Activated CD4-positive, alpha-beta memory T cell treated with anti-CD3 and anti-CD28 coated beads, Interleukin-2, amount 10 ng/mL, durations not matched to agents 7 days and 5 days (primary cell): ENCODE data around the gene MAK. TPM values are rescaled to one million over a fixed set of nuclear protein-coding genes. Genes with fewer than 3 reads are reported as not detected.
A peak's percentile ranks its signal among the peaks of the same experiment; 100 is the strongest.
"Not testable (repeated sequence)": the region's sequence is repeated elsewhere in the genome, so short reads cannot be mapped to it uniquely, and the experiment has no call there.

Experiments
- CTCF ChIA-PET: fragments of 350-600 bp; sonication (Branson Sonifier 250); formaldehyde crosslinking; loops from one replicate; lab custom pipeline; 2021; ENCODE audit warnings: antibody characterized with exemption, inconsistent platforms; lab: Charles Lee
- POLR2A ChIA-PET: fragments of 350-600 bp; sonication (Branson Sonifier 250); formaldehyde crosslinking; loops from one replicate; lab custom pipeline; 2021; ENCODE audit warnings: antibody characterized with exemption; lab: Charles Lee
- DNase-seq: peaks from one replicate; pipeline ENCODE4 v3.0.0-alpha.2; 2020
- H3K27ac Mint-ChIP-seq: one replicate; pipeline ENCODE4 v1.8.0; 2021; ENCODE audit warnings: mild to moderate bottlenecking, mixed read lengths
- H3K27me3 Mint-ChIP-seq: one replicate; pipeline ENCODE4 v1.8.0; 2021; ENCODE audit warnings: mixed read lengths
- H3K36me3 Mint-ChIP-seq: one replicate; pipeline ENCODE4 v1.8.0; 2021; ENCODE audit warnings: low read depth, mixed read lengths
- H3K4me1 Mint-ChIP-seq: one replicate; pipeline ENCODE4 v1.8.0; 2021; ENCODE audit warnings: mixed read lengths
- H3K4me3 Mint-ChIP-seq: one replicate; pipeline ENCODE4 v1.8.0; 2021; ENCODE audit warnings: mild to moderate bottlenecking, mixed read lengths
- H3K9me3 Mint-ChIP-seq: one replicate; pipeline ENCODE4 v1.8.0; 2021; ENCODE audit warnings: mixed read lengths
- total RNA-seq, 2 experiments: library from RNA; stranded (reverse); gene quantifications; one replicate each; pipeline ENCODE4 v1.2.3, GENCODE V29; 2021

Gene MAK
- total RNA-seq, result under 1 TPM; 0.15 to 0.35 TPM

GRCh38 chr6:10837995-10838793 is at the start of gene MAK:
Gene MAK, minus strand, starts transcription at chr6:10838539. Its CDS starts 7,891 bp downstream, at chr6:10830648.
- Mint-ChIP-seq H3K4me1 (peaks cover 25% of the 10 kb centered on the region), H3K27me3 (peaks cover 27% of the 10 kb centered on the region), H3K27ac (peak within 1 kb of the TSS; percentile 83), H3K36me3 (peaks cover 2% of the 10 kb centered on the region), H3K9me3 (peaks cover 6% of the 10 kb centered on the region), H3K4me3 (peak within 1 kb of the TSS; percentile 70)
- ChIA-PET CTCF (interaction anchor here (0.8 to 1.0 kb wide), 2 partner anchors 52 to 309 kb away, joined by 3 read pairs; no protein-coding TSS in a partner anchor), POLR2A (interaction anchor here (1.0 to 2.7 kb wide), 6 partner anchors 91 to 544 kb away, joined by 3 to 9 read pairs (median 4); partner anchors contain the start of genes C6orf52, PAK1IP1, TMEM14B and TMEM14C)
- DNase-seq, result peak; percentile 90

- POLR2A ChIA-PET, result no interaction called here
- H3K27ac Mint-ChIP-seq, result no peak within 1 kb of the TSS
- no peaks in the 10 kb centered on the region for H3K36me3 Mint-ChIP-seq
- H3K27me3 Mint-ChIP-seq, result peaks cover 76% of the 10 kb centered on the region
- CTCF ChIA-PET, result interaction anchor here (0.6 to 0.7 kb wide), 2 partner anchors 89 to 475 kb away, joined by 3 to 5 read pairs; no protein-coding TSS in a partner anchor
- no peak within 1 kb of the TSS for H3K4me3 Mint-ChIP-seq
- H3K4me1 Mint-ChIP-seq, result peaks cover 12% of the 10 kb centered on the region
- no peak for DNase-seq
- no peaks in the 10 kb centered on the region for H3K9me3 Mint-ChIP-seq
These were observed 48.6 kb upstream of the MAK start, which contains the start of gene SYCP2L for GRCh38 chr6:10886691-10887502. Gene SYCP2L, plus strand, starts transcription at chr6:10887052. Its CDS starts 75 bp downstream, at chr6:10887127.

- peaks cover 76% of the 10 kb centered on the region for H3K27me3 Mint-ChIP-seq
- CTCF ChIA-PET, result not testable (repeated sequence)
These were observed 48.0 kb upstream of the MAK start for GRCh38 chr6:10886365-10886690.

GRCh38 chr6:10884245-10884972 is 46.1 kb upstream of the MAK start:
- CTCF ChIA-PET, result no interaction called here
- Mint-ChIP-seq H3K4me1 (peaks cover 14% of the 10 kb centered on the region), H3K9me3 (no peaks in the 10 kb centered on the region), H3K4me3 (no peak overlapping the region), H3K27ac (no peak overlapping the region), H3K36me3 (no peaks in the 10 kb centered on the region), H3K27me3 (peaks cover 82% of the 10 kb centered on the region)
- POLR2A ChIA-PET, result no interaction called here
- DNase-seq, result no peak

More at GRCh38 chr6:10886365-10886690, 48.0 kb upstream of the MAK start:
- H3K4me3 Mint-ChIP-seq, POLR2A ChIA-PET, DNase-seq, H3K36me3 Mint-ChIP-seq, H3K27ac Mint-ChIP-seq, H3K9me3 Mint-ChIP-seq: not testable (repeated sequence)
- peaks cover 14% of the 10 kb centered on the region for H3K4me1 Mint-ChIP-seq

GRCh38 chr6:10883312-10884244 is 45.2 kb upstream of the MAK start:
- no peaks in the 10 kb centered on the region for H3K36me3 Mint-ChIP-seq
- POLR2A ChIA-PET, result no interaction called here
- H3K4me3 Mint-ChIP-seq, result no peak overlapping the region
- H3K4me1 Mint-ChIP-seq, result peaks cover 14% of the 10 kb centered on the region
- no peak for DNase-seq
- H3K27ac Mint-ChIP-seq, result no peak overlapping the region
- H3K9me3 Mint-ChIP-seq, result no peaks in the 10 kb centered on the region
- CTCF ChIA-PET, result interaction anchor here (0.7 kb wide), 1 partner anchor 361 kb away, joined by 3 read pairs; no protein-coding TSS in a partner anchor
- H3K27me3 Mint-ChIP-seq, result peaks cover 80% of the 10 kb centered on the region

GRCh38 chr6:10882657-10883171 is 44.4 kb upstream of the MAK start:
- CTCF ChIA-PET, result interaction anchor here (0.7 kb wide), 1 partner anchor 360 kb away, joined by 3 read pairs; no protein-coding TSS in a partner anchor
- no peaks in the 10 kb centered on the region for H3K9me3 Mint-ChIP-seq
- DNase-seq, result no peak
- no peaks in the 10 kb centered on the region for H3K36me3 Mint-ChIP-seq
- H3K4me3 Mint-ChIP-seq, result no peak overlapping the region
- peaks cover 75% of the 10 kb centered on the region for H3K27me3 Mint-ChIP-seq
- POLR2A ChIA-PET, result no interaction called here
- H3K4me1 Mint-ChIP-seq, result peaks cover 13% of the 10 kb centered on the region
- H3K27ac Mint-ChIP-seq, result no peak overlapping the region

- H3K36me3 Mint-ChIP-seq, POLR2A ChIA-PET, H3K4me3 Mint-ChIP-seq, CTCF ChIA-PET, DNase-seq, H3K27ac Mint-ChIP-seq, H3K9me3 Mint-ChIP-seq: not testable (repeated sequence)
- peaks cover 12% of the 10 kb centered on the region for H3K4me1 Mint-ChIP-seq
- H3K27me3 Mint-ChIP-seq, result peaks cover 71% of the 10 kb centered on the region
These were observed 43.9 kb upstream of the MAK start for GRCh38 chr6:10882253-10882630.

- POLR2A ChIA-PET, result no interaction called here
- no peaks in the 10 kb centered on the region for H3K9me3 Mint-ChIP-seq
- DNase-seq, result no peak
- no peak overlapping the region for H3K4me3 Mint-ChIP-seq
- H3K36me3 Mint-ChIP-seq, result no peaks in the 10 kb centered on the region
- peaks cover 54% of the 10 kb centered on the region for H3K27me3 Mint-ChIP-seq
- peaks cover 8% of the 10 kb centered on the region for H3K4me1 Mint-ChIP-seq
- H3K27ac Mint-ChIP-seq, result no peak overlapping the region
- CTCF ChIA-PET, result no interaction called here
These were observed 42.0 kb upstream of the MAK start for GRCh38 chr6:10880366-10880765.

- Mint-ChIP-seq H3K4me1 (peaks cover 4% of the 10 kb centered on the region), H3K27ac (no peak overlapping the region), H3K4me3 (no peak overlapping the region), H3K27me3 (peaks cover 37% of the 10 kb centered on the region), H3K9me3 (no peaks in the 10 kb centered on the region), H3K36me3 (no peaks in the 10 kb centered on the region)
- no peak for DNase-seq
- CTCF ChIA-PET, result no interaction called here
- POLR2A ChIA-PET, result no interaction called here
These were observed 39.5 kb upstream of the MAK start for GRCh38 chr6:10877871-10878270.

GRCh38 chr6:10877012-10877411 is 38.7 kb upstream of the MAK start:
- no peak for DNase-seq
- Mint-ChIP-seq H3K4me1 (peaks cover 3% of the 10 kb centered on the region), H3K36me3 (no peaks in the 10 kb centered on the region), H3K27me3 (peaks cover 28% of the 10 kb centered on the region), H3K4me3 (no peak overlapping the region), H3K9me3 (no peaks in the 10 kb centered on the region), H3K27ac (no peak overlapping the region)
- ChIA-PET CTCF (no interaction called here), POLR2A (no interaction called here)

GRCh38 chr6:10875026-10875425 is 36.7 kb upstream of the MAK start:
- CTCF ChIA-PET, result no interaction called here
- Mint-ChIP-seq H3K36me3 (no peaks in the 10 kb centered on the region), H3K4me3 (no peak overlapping the region), H3K27me3 (peaks cover 8% of the 10 kb centered on the region), H3K9me3 (no peaks in the 10 kb centered on the region), H3K4me1 (no peaks in the 10 kb centered on the region), H3K27ac (no peak overlapping the region)
- DNase-seq, result no peak
- POLR2A ChIA-PET, result no interaction called here

- Mint-ChIP-seq H3K36me3 (no peaks in the 10 kb centered on the region), H3K4me3 (no peak overlapping the region), H3K27ac (no peak overlapping the region), H3K4me1 (no peaks in the 10 kb centered on the region), H3K27me3 (peaks cover 1% of the 10 kb centered on the region), H3K9me3 (no peaks in the 10 kb centered on the region)
- ChIA-PET POLR2A (no interaction called here), CTCF (interaction anchor here (1.5 kb wide), 1 partner anchor 74 kb away, joined by 3 read pairs; no protein-coding TSS in a partner anchor)
- DNase-seq, result no peak
These were observed 35.9 kb upstream of the MAK start for GRCh38 chr6:10874207-10874606.
